ENCODE measurements around the gene PYGM.

GRCh38 chr11:64778223-64778472 is 18.4 kb upstream of the PYGM start:
- TF ChIP-seq CTCF (IDR thresholded peaks at IDR 0.05; ENCODE audit: control extremely low read depth in 1 of 3, insufficient read depth in 1 of 3, low read depth in 1 of 3, low read length in 3 of 3) (no peak), SIX5 (IDR thresholded peaks at IDR 0.05; ENCODE audit: low read depth, low read length) (no peak), JUND (IDR thresholded peaks at IDR 0.05; ENCODE audit: low read length) (no peak), CEBPB (IDR thresholded peaks at IDR 0.05; ENCODE audit: low read depth, low read length) (no peak), EZH2 (IDR thresholded peaks at IDR 0.05; ENCODE audit: low read depth, low read length, severe bottlenecking) (no peak), EP300 (IDR thresholded peaks at IDR 0.05; ENCODE audit: borderline replicate concordance in 1 of 2, low read depth in 2 of 2, low read length in 2 of 2) (no peak), POLR2AphosphoS5 (IDR thresholded peaks at IDR 0.05; ENCODE audit: low read depth, low read length) (no peak), BRCA1 (IDR thresholded peaks at IDR 0.05; ENCODE audit: low read depth, low read length) (no peak), SP1 (IDR thresholded peaks at IDR 0.05; ENCODE audit: low read depth, low read length) (no peak)
